Keratinocyte (primary cell): ENCODE results near the gene LIPH. TPM values are rescaled to one million over a fixed set of nuclear protein-coding genes. Genes with fewer than 3 reads are reported as not detected.

ENCODE experiments used
- DNase-seq: peaks from one replicate; pipeline ENCODE4 v3.0.0-alpha.2; 2011; ENCODE audit warnings: low read depth, missing footprints, low spot score
- FAIRE-seq: peaks from 2 replicates; lab custom pipeline; 2011; peaks lifted over from hg19 to GRCh38; lab: Jason Lieb, UNC
- H2AFZ ChIP-seq: 2 replicates; pipeline ENCODE4 v1.6.0; 2012; ENCODE audit warnings: low read length, control low read depth, inconsistent platforms; ENCODE audit not compliant: control insufficient read depth
- H3K27ac ChIP-seq: 2 replicates; pipeline ENCODE4 v1.5.1; 2011; ENCODE audit warnings: low read length; ENCODE audit not compliant: control insufficient read depth, insufficient read depth
- H3K27me3 ChIP-seq: 3 replicates; pipeline ENCODE4 v1.6.0; 2011; ENCODE audit warnings: low read length; ENCODE audit not compliant: control insufficient read depth, insufficient read depth; ENCODE audit errors: extremely low read depth
- H3K36me3 ChIP-seq, 2 experiments: 2 replicates in 1 of 2; 3 replicates in 1 of 2; pipeline ENCODE4 v1.5.1; 2011; ENCODE audit warnings: low read length in 2 of 2, mild to moderate bottlenecking in 1 of 2; ENCODE audit not compliant: control insufficient read depth in 2 of 2, insufficient read depth in 2 of 2; ENCODE audit errors: extremely low read depth in 1 of 2
- H3K4me1 ChIP-seq: 3 replicates; pipeline ENCODE4 v1.5.1; 2011; ENCODE audit warnings: low read length; ENCODE audit not compliant: control insufficient read depth, insufficient read depth; ENCODE audit errors: extremely low read depth
- H3K4me2 ChIP-seq: 3 replicates; pipeline ENCODE4 v1.6.0; 2011; ENCODE audit warnings: low read depth, low read length; ENCODE audit not compliant: control insufficient read depth, insufficient read depth; ENCODE audit errors: extremely low read depth
- H3K4me3 ChIP-seq, 3 experiments: fragments of 200-600 bp in 1 of 3; sonication (generic) in 1 of 3; 2 replicates in 2 of 3; 3 replicates in 1 of 3; pipeline ENCODE4 v1.5.1; 2011 to 2016; ENCODE audit warnings: low read length in 3 of 3, mild to moderate bottlenecking in 3 of 3, control low read depth in 2 of 3, inconsistent platforms in 1 of 3, low read depth in 1 of 3, mixed read lengths in 1 of 3, mixed run types in 1 of 3, moderate library complexity in 1 of 3; ENCODE audit not compliant: control insufficient read depth in 2 of 3, insufficient read depth in 2 of 3; ENCODE audit errors: extremely low read depth in 1 of 3
- H3K79me2 ChIP-seq: 2 replicates; pipeline ENCODE4 v1.6.0; 2012; ENCODE audit warnings: low read length; ENCODE audit not compliant: control insufficient read depth, insufficient read depth
- H3K9ac ChIP-seq: 3 replicates; pipeline ENCODE4 v1.6.0; 2011; ENCODE audit warnings: low read length; ENCODE audit not compliant: control insufficient read depth, insufficient read depth; ENCODE audit errors: extremely low read depth
- H3K9me1 ChIP-seq: 3 replicates; pipeline ENCODE4 v1.6.0; 2011; ENCODE audit warnings: low read length; ENCODE audit not compliant: control insufficient read depth, insufficient read depth; ENCODE audit errors: extremely low read depth
- H3K9me3 ChIP-seq: 2 replicates; pipeline ENCODE4 v1.5.1; 2012; ENCODE audit warnings: low read depth, low read length; ENCODE audit not compliant: control insufficient read depth
- H4K20me1 ChIP-seq: 3 replicates; pipeline ENCODE4 v1.6.0; 2011; ENCODE audit warnings: low read length; ENCODE audit not compliant: control insufficient read depth, insufficient read depth; ENCODE audit errors: extremely low read depth
- EZH2 ChIP-seq: IDR thresholded peaks from one replicate; pipeline ENCODE4 v1.6.1; 2012; ENCODE audit warnings: inconsistent platforms, mild to moderate bottlenecking, low read length, moderate library complexity
- dilution Hi-C: fragments of 300-500 bp; cut with MboI; formaldehyde crosslinking; loops from one replicate; pipeline ENCODE4 v1.7.0; 2020; ENCODE audit warnings: low sequenced_read_pairs; ENCODE audit not compliant: extremely low pct_ligation_motif_present
- polyA minus RNA-seq, 3 experiments: library from RNA; depleted of rRNA, polyadenylated mRNA; stranded (reverse); fragments of >200 nt; gene quantifications; 1 replicate in 1 of 3; 2 replicates in 1 of 3; 3 replicates in 1 of 3; pipeline ENCODE4 v1.2.3, GENCODE V29; 2011
- polyA plus RNA-seq, 5 experiments: library from polyadenylated mRNA; depleted of rRNA in 3 of 5; stranded (reverse) in 3 of 5; stranded (forward) in 1 of 5; unstranded in 1 of 5; fragments of >200 nt; gene quantifications; 1 replicate in 1 of 5; 2 replicates in 3 of 5; 3 replicates in 1 of 5; pipeline versions ENCODE4 v1.2.1 to v1.2.3, GENCODE V29; 2011 to 2012; ENCODE audit warnings: missing spikeins in 2 of 5, low read depth in 1 of 5, low replicate concordance in 1 of 5
- TF ChIP-seq, protein P1 (sequence below), 3 experiments: IDR thresholded peaks in 1 of 3; conservative IDR thresholded peaks in 1 of 3; optimal IDR thresholded peaks in 1 of 3; 2 replicates in 2 of 3; 3 replicates in 1 of 3; pipeline versions ENCODE3 to v1.5.1; 2011; ENCODE audit warnings: low read length in 3 of 3, mild to moderate bottlenecking in 3 of 3, moderate library complexity in 2 of 3, control low read depth in 1 of 3, inconsistent platforms in 1 of 3; ENCODE audit not compliant: insufficient read depth in 2 of 3; ENCODE audit errors: extremely low read depth in 1 of 3

Gene LIPH
- polyA plus RNA-seq (0.58 to 1.7 TPM (median 1.1 TPM) in 3 replicates), polyA minus RNA-seq (0.85 to 3.0 TPM (median 1.3 TPM) in 3 replicates)
- polyA plus RNA-seq (2011; ENCODE audit: low read depth), result 2.8 TPM
- polyA plus RNA-seq (2011; cell fraction: cytosol; rRNA removed), result 0.60 and 1.5 TPM in 2 replicates
- 3.9 and 4.6 TPM in 2 replicates for polyA plus RNA-seq (2011; cell fraction: nucleus; rRNA removed)
- polyA plus RNA-seq (2012; ENCODE audit: low replicate concordance), result 0.34 and 5.9 TPM in 2 replicates
- polyA minus RNA-seq (2011; cell fraction: cytosol; rRNA and poly(A)+ RNA removed), result 1.7 TPM
- polyA minus RNA-seq (2011; cell fraction: nucleus; rRNA and poly(A)+ RNA removed), result 3.4 and 4.7 TPM in 2 replicates

DNA sequence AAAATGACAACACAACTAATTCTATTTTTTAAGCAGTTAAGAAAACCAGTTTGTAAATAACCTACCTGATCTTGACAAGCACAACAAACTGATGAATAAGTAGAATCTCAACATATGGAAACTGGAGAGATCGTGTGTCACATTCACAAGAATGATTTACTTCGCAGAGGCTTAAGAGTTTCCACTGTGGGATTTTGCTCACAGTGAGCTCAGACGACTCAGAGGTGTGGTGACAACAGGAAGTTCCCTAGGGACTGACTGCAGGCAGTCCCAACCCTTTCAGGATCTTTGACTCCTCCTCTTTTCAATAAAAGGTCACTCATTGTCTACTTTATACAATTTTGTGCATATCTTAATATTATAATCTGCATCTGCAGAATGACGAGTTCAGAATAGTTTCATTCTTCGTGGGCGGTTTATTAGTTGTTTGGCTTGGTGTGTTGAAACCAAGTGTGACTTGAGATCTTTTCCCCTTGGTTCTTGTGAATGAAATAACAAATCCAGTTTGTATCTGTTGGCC is at the start of gene LIPH:
Gene LIPH (minus strand): TSS at position 231 of the 520 bp plus-strand sequence. CDS start 117 bp downstream, at position 114.
- H3K9me1 ChIP-seq, result no peaks in the 10 kb centered on the region
- dilution Hi-C loops, result no loop called here
- peak within 1 kb of the TSS; percentile 13 for H3K9ac ChIP-seq
- H2AFZ ChIP-seq, result peak within 1 kb of the TSS; percentile 84
- DNase-seq (no peak), FAIRE-seq (no peak)
- H3K4me1 ChIP-seq, result peaks cover 12% of the 10 kb centered on the region
- H3K36me3 ChIP-seq, result no peaks in the 10 kb centered on the region
- H3K27ac ChIP-seq, result peak within 1 kb of the TSS; percentile 33
- H3K4me3 ChIP-seq, result peak within 1 kb of the TSS; percentile 13 to 35 (median 20)
- no peaks in the 10 kb centered on the region for H3K79me2 ChIP-seq
- H3K9me3 ChIP-seq, result no peaks in the 10 kb centered on the region
- TF ChIP-seq, protein P1, sequence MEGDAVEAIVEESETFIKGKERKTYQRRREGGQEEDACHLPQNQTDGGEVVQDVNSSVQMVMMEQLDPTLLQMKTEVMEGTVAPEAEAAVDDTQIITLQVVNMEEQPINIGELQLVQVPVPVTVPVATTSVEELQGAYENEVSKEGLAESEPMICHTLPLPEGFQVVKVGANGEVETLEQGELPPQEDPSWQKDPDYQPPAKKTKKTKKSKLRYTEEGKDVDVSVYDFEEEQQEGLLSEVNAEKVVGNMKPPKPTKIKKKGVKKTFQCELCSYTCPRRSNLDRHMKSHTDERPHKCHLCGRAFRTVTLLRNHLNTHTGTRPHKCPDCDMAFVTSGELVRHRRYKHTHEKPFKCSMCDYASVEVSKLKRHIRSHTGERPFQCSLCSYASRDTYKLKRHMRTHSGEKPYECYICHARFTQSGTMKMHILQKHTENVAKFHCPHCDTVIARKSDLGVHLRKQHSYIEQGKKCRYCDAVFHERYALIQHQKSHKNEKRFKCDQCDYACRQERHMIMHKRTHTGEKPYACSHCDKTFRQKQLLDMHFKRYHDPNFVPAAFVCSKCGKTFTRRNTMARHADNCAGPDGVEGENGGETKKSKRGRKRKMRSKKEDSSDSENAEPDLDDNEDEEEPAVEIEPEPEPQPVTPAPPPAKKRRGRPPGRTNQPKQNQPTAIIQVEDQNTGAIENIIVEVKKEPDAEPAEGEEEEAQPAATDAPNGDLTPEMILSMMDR (optimal IDR thresholded peaks at IDR 0.05 in 1 of 3, IDR thresholded peaks at IDR 0.05 in 1 of 3, conservative IDR thresholded peaks at IDR 0.05 in 1 of 3; ENCODE audit: extremely low read depth in 1 of 3, insufficient read depth in 2 of 3, low read length in 3 of 3), result no peak
- TF ChIP-seq EZH2, result no peak
- peak within 1 kb of the TSS; percentile 45 for H3K4me2 ChIP-seq
- no peaks in the 10 kb centered on the region for H3K27me3 ChIP-seq
- no peaks in the 10 kb centered on the region for H4K20me1 ChIP-seq

DNA sequence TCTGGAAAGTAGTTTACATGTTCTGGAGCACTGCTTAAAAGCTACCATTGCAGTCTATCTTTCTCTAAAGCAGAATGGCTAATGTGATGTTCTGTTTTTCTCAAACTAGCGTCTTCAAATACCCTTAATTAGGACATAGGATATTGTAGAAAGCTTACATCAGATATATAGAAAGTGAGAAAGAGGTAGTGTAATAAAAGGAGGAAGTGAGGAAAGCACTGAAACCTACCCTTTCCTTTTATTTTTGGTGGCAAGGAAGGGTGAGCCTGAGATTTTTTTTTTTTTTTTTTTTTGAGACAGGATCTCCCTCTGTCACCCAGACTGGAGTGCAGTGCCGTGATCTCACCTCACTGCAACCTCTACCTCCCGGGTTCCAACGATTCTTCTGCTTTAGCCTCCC is 43.1 kb upstream of the LIPH start:
- FAIRE-seq, result no peak
- Histone ChIP-seq H3K9me1 (no peaks in the 10 kb centered on the region), H4K20me1 (no peaks in the 10 kb centered on the region), H3K9me3 (no peaks in the 10 kb centered on the region), H3K9ac (no peak overlapping the region), H3K79me2 (no peaks in the 10 kb centered on the region), H3K36me3 (peaks cover 6 to 15% of the 10 kb centered on the region in 2 experiments), H3K4me3 (no peak overlapping the region), H3K4me2 (no peak overlapping the region), H3K27me3 (no peaks in the 10 kb centered on the region), H3K27ac (no peak overlapping the region), H3K4me1 (no peaks in the 10 kb centered on the region), H2AFZ (no peak overlapping the region)
- dilution Hi-C loops, result no loop called here
- TF ChIP-seq, protein P1 (optimal IDR thresholded peaks at IDR 0.05 in 1 of 3, IDR thresholded peaks at IDR 0.05 in 1 of 3, conservative IDR thresholded peaks at IDR 0.05 in 1 of 3; ENCODE audit: extremely low read depth in 1 of 3, insufficient read depth in 2 of 3, low read length in 3 of 3), result no peak
- no peak for TF ChIP-seq EZH2
- no peak for DNase-seq
